HEK293 (cell line): ENCODE results near the gene ALKBH7.

ENCODE experiments used
- CTCF ChIA-PET: fragments of 350-600 bp; formaldehyde crosslinking; extraction: SDS; loops from one replicate; lab custom pipeline; 2021; ENCODE audit warnings: antibody characterized with exemption; lab: Yijun Ruan, JAX
- POLR2A ChIA-PET: fragments of 300-600 bp; formaldehyde crosslinking; extraction: SDS; loops from one replicate; lab custom pipeline; 2020; ENCODE audit warnings: antibody characterized with exemption, inconsistent platforms; lab: Yijun Ruan, JAX
- H3K27ac ChIP-seq: fragments of 200-500 bp; sonication (Bioruptor generic); 2 replicates; pipeline ENCODE4 v1.5.1; 2014; ENCODE audit warnings: low read depth, low read length, control low read depth, inconsistent platforms; ENCODE audit errors: extremely low read depth
- H3K36me3 ChIP-seq, 2 experiments: fragments of 200-500 bp in 1 of 2; sonication (Bioruptor generic) in 1 of 2; 1 replicate in 1 of 2; 2 replicates in 1 of 2; pipeline ENCODE4 v1.5.1; 2014 to 2017; ENCODE audit warnings: inconsistent platforms in 2 of 2, low read length in 2 of 2; ENCODE audit not compliant: control insufficient read depth in 2 of 2, insufficient read depth in 1 of 2
- H3K4me1 ChIP-seq: fragments of 200-500 bp; sonication (Bioruptor generic); 2 replicates; pipeline ENCODE4 v1.5.1; 2014; ENCODE audit warnings: mild to moderate bottlenecking, low read length, inconsistent platforms; ENCODE audit not compliant: control insufficient read depth, insufficient read depth
- H3K4me3 ChIP-seq: 2 replicates; pipeline ENCODE4 v1.5.1; 2011; ENCODE audit warnings: low read depth, mild to moderate bottlenecking, control low read depth, low read length, moderate library complexity
- H3K9me3 ChIP-seq: fragments of 200-500 bp; sonication (Bioruptor generic); 2 replicates; pipeline ENCODE4 v1.5.1; 2014; ENCODE audit warnings: low read depth, low read length, inconsistent platforms; ENCODE audit not compliant: control insufficient read depth, insufficient read depth
- BCL11B ChIP-seq: fragments of 450-650 bp; formaldehyde crosslinking; IDR thresholded peaks from 2 replicates; pipeline ENCODE4 v1.5.1; 2016; ENCODE audit warnings: low read depth, missing biosample characterization, missing genetic modification characterization
- KLF1 ChIP-seq: fragments of 450-650 bp; formaldehyde crosslinking; IDR thresholded peaks from 2 replicates; pipeline ENCODE4 v1.5.1; 2016; ENCODE audit warnings: missing biosample characterization, missing genetic modification characterization
- REPIN1 ChIP-seq: fragments of 450-650 bp; formaldehyde crosslinking; IDR thresholded peaks from 2 replicates; pipeline ENCODE4 v1.5.1; 2017; ENCODE audit warnings: missing biosample characterization, missing genetic modification characterization, low read depth
- WT1 ChIP-seq: fragments of 450-650 bp; formaldehyde crosslinking; IDR thresholded peaks from 2 replicates; pipeline ENCODE4 v1.5.1; 2016; ENCODE audit warnings: missing biosample characterization, missing genetic modification characterization
- YY2 ChIP-seq: fragments of 450-650 bp; formaldehyde crosslinking; IDR thresholded peaks from 2 replicates; pipeline ENCODE4 v1.5.1; 2016; ENCODE audit warnings: missing biosample characterization, missing genetic modification characterization
- ZNF174 ChIP-seq: fragments of 450-650 bp; formaldehyde crosslinking; IDR thresholded peaks from 2 replicates; pipeline ENCODE4 v1.5.0; 2017; ENCODE audit warnings: missing biosample characterization, mild to moderate bottlenecking, missing genetic modification characterization
- ZNF2 ChIP-seq: fragments of 450-650 bp; formaldehyde crosslinking; IDR thresholded peaks from 2 replicates; pipeline ENCODE4 v1.5.1; 2016; ENCODE audit warnings: missing biosample characterization, missing genetic modification characterization
- ZNF266 ChIP-seq: fragments of 450-650 bp; formaldehyde crosslinking; IDR thresholded peaks from 2 replicates; pipeline ENCODE4 v1.5.1; 2016; ENCODE audit warnings: missing biosample characterization, missing genetic modification characterization, low read depth
- ZNF354C ChIP-seq: fragments of 450-650 bp; formaldehyde crosslinking; IDR thresholded peaks from 2 replicates; pipeline ENCODE4 v1.5.1; 2016; ENCODE audit warnings: missing biosample characterization, missing genetic modification characterization, low read depth, borderline replicate concordance
- ZNF37A ChIP-seq: fragments of 450-650 bp; IDR thresholded peaks from 2 replicates; pipeline ENCODE4 v1.5.1; 2018; ENCODE audit warnings: missing biosample characterization, missing genetic modification characterization
- ZNF544 ChIP-seq: fragments of 450-650 bp; formaldehyde crosslinking; IDR thresholded peaks from 2 replicates; pipeline ENCODE4 v1.5.0; 2017; ENCODE audit warnings: missing biosample characterization, missing genetic modification characterization
- ZNF549 ChIP-seq: fragments of 450-650 bp; IDR thresholded peaks from 2 replicates; pipeline ENCODE4 v1.5.1; 2018; ENCODE audit warnings: missing biosample characterization, missing genetic modification characterization, mild to moderate bottlenecking, inconsistent platforms, moderate library complexity
- ZNF776 ChIP-seq: fragments of 450-650 bp; formaldehyde crosslinking; IDR thresholded peaks from 2 replicates; pipeline ENCODE4 v1.5.0; 2017; ENCODE audit warnings: missing biosample characterization, missing genetic modification characterization, borderline replicate concordance
- ZNF792 ChIP-seq: fragments of 450-650 bp; formaldehyde crosslinking; IDR thresholded peaks from 2 replicates; pipeline ENCODE4 v1.5.1; 2016; ENCODE audit warnings: missing biosample characterization, missing genetic modification characterization
- TF ChIP-seq, protein P1 (sequence below): fragments of 450-650 bp; formaldehyde crosslinking; IDR thresholded peaks from 2 replicates; pipeline ENCODE4 v1.5.1; 2016; ENCODE audit warnings: missing biosample characterization, missing genetic modification characterization
- TF ChIP-seq, protein P2 (sequence below): fragments of 450-650 bp; formaldehyde crosslinking; IDR thresholded peaks from 2 replicates; pipeline ENCODE4 v1.5.1; 2016; ENCODE audit warnings: missing biosample characterization, missing genetic modification characterization
- TF ChIP-seq, protein P3 (sequence below): fragments of 450-650 bp; formaldehyde crosslinking; IDR thresholded peaks from 2 replicates; pipeline ENCODE4 v1.5.1; 2016; ENCODE audit warnings: missing biosample characterization, missing genetic modification characterization, borderline replicate concordance
- TF ChIP-seq, protein P4 (sequence below): fragments of 450-650 bp; formaldehyde crosslinking; conservative IDR thresholded peaks from 2 replicates; pipeline ENCODE4 v1.5.1; 2016; ENCODE audit warnings: low read depth, missing biosample characterization, missing genetic modification characterization
- TF ChIP-seq, protein P5 (sequence below): fragments of 450-650 bp; formaldehyde crosslinking; IDR thresholded peaks from 2 replicates; pipeline ENCODE4 v1.5.1; 2016; ENCODE audit warnings: missing biosample characterization, missing genetic modification characterization

Gene ALKBH7

DNA sequence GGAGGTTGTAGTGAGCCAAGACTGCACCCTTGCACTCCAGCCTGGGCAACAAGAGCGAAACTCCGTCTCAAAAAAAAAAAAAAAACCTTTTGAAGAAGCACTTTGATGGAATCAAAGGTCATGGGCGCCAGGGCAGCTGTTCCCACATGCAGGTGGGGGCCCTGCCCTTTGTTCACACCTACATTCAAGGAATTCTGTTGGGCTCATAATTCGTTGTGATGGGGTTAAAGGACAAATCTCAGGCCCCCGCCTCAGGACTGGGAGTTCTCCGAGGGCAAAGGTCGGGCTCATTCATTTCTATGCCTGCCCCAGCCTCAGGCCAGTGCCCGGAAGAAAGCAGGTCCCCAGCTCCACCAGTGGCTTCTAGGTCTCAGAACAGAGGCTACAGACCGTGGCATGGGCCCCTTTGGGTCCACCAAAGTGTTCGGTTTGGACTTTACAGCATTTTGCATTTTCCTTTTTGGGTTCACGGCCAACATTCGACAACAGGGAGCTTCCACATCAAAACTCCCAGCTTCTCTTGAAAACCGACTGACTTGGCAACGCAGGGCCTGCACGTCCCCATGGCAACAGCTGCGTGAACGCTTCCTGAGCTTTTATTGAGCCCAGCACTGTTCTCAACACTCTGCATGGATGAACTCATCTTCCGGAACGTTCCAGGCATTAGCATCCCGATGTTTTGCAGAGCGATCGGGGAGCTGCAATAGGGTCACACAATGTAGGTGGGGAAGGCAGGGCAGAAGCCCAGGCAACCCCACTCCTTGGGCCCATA, 30.4 kb downstream of the ALKBH7 start:
- Histone ChIP-seq H3K4me1 (no peaks in the 10 kb centered on the region), H3K36me3 (no peaks in the 10 kb centered on the region), H3K27ac (no peak overlapping the region), H3K9me3 (no peaks in the 10 kb centered on the region), H3K4me3 (no peak overlapping the region)
- POLR2A ChIA-PET, result no interaction called here
- CTCF ChIA-PET, result no interaction called here
- TF ChIP-seq, protein P1, sequence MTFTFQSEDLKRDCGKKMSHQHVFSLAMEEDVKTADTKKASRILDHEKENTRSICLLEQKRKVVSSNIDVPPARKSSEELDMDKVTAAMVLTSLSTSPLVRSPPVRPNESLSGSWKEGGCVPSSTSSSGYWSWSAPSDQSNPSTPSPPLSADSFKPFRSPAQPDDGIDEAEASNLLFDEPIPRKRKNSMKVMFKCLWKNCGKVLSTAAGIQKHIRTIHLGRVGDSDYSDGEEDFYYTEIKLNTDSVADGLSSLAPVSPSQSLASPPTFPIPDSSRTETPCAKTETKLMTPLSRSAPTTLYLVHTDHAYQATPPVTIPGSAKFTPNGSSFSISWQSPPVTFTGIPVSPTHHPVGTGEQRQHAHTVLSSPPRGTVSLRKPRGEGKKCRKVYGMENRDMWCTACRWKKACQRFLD (tag by site-specific recombination), result no peak
- TF ChIP-seq ZNF792 (tag by site-specific recombination) (no peak), ZNF549 (tag by site-specific recombination) (no peak), ZNF544 (tag by site-specific recombination) (no peak), ZNF37A (no peak), BCL11B (tag by site-specific recombination) (no peak), ZNF776 (tag by site-specific recombination) (no peak), WT1 (tag by site-specific recombination) (no peak), REPIN1 (no peak), ZNF354C (tag by site-specific recombination) (no peak), KLF1 (tag by site-specific recombination) (no peak), ZNF266 (tag by site-specific recombination) (no peak), ZNF2 (no peak), YY2 (tag by site-specific recombination) (no peak), ZNF174 (tag by site-specific recombination) (no peak)
- TF ChIP-seq, protein P2, sequence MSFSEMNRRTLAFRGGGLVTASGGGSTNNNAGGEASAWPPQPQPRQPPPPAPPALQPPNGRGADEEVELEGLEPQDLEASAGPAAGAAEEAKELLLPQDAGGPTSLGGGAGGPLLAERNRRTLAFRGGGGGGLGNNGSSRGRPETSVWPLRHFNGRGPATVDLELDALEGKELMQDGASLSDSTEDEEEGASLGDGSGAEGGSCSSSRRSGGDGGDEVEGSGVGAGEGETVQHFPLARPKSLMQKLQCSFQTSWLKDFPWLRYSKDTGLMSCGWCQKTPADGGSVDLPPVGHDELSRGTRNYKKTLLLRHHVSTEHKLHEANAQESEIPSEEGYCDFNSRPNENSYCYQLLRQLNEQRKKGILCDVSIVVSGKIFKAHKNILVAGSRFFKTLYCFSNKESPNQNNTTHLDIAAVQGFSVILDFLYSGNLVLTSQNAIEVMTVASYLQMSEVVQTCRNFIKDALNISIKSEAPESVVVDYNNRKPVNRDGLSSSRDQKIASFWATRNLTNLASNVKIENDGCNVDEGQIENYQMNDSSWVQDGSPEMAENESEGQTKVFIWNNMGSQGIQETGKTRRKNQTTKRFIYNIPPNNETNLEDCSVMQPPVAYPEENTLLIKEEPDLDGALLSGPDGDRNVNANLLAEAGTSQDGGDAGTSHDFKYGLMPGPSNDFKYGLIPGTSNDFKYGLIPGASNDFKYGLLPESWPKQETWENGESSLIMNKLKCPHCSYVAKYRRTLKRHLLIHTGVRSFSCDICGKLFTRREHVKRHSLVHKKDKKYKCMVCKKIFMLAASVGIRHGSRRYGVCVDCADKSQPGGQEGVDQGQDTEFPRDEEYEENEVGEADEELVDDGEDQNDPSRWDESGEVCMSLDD (tag by site-specific recombination), result no peak
- TF ChIP-seq, protein P3, sequence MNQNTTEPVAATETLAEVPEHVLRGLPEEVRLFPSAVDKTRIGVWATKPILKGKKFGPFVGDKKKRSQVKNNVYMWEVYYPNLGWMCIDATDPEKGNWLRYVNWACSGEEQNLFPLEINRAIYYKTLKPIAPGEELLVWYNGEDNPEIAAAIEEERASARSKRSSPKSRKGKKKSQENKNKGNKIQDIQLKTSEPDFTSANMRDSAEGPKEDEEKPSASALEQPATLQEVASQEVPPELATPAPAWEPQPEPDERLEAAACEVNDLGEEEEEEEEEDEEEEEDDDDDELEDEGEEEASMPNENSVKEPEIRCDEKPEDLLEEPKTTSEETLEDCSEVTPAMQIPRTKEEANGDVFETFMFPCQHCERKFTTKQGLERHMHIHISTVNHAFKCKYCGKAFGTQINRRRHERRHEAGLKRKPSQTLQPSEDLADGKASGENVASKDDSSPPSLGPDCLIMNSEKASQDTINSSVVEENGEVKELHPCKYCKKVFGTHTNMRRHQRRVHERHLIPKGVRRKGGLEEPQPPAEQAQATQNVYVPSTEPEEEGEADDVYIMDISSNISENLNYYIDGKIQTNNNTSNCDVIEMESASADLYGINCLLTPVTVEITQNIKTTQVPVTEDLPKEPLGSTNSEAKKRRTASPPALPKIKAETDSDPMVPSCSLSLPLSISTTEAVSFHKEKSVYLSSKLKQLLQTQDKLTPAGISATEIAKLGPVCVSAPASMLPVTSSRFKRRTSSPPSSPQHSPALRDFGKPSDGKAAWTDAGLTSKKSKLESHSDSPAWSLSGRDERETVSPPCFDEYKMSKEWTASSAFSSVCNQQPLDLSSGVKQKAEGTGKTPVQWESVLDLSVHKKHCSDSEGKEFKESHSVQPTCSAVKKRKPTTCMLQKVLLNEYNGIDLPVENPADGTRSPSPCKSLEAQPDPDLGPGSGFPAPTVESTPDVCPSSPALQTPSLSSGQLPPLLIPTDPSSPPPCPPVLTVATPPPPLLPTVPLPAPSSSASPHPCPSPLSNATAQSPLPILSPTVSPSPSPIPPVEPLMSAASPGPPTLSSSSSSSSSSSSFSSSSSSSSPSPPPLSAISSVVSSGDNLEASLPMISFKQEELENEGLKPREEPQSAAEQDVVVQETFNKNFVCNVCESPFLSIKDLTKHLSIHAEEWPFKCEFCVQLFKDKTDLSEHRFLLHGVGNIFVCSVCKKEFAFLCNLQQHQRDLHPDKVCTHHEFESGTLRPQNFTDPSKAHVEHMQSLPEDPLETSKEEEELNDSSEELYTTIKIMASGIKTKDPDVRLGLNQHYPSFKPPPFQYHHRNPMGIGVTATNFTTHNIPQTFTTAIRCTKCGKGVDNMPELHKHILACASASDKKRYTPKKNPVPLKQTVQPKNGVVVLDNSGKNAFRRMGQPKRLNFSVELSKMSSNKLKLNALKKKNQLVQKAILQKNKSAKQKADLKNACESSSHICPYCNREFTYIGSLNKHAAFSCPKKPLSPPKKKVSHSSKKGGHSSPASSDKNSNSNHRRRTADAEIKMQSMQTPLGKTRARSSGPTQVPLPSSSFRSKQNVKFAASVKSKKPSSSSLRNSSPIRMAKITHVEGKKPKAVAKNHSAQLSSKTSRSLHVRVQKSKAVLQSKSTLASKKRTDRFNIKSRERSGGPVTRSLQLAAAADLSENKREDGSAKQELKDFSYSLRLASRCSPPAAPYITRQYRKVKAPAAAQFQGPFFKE (tag by site-specific recombination), result no peak
- TF ChIP-seq, protein P4, sequence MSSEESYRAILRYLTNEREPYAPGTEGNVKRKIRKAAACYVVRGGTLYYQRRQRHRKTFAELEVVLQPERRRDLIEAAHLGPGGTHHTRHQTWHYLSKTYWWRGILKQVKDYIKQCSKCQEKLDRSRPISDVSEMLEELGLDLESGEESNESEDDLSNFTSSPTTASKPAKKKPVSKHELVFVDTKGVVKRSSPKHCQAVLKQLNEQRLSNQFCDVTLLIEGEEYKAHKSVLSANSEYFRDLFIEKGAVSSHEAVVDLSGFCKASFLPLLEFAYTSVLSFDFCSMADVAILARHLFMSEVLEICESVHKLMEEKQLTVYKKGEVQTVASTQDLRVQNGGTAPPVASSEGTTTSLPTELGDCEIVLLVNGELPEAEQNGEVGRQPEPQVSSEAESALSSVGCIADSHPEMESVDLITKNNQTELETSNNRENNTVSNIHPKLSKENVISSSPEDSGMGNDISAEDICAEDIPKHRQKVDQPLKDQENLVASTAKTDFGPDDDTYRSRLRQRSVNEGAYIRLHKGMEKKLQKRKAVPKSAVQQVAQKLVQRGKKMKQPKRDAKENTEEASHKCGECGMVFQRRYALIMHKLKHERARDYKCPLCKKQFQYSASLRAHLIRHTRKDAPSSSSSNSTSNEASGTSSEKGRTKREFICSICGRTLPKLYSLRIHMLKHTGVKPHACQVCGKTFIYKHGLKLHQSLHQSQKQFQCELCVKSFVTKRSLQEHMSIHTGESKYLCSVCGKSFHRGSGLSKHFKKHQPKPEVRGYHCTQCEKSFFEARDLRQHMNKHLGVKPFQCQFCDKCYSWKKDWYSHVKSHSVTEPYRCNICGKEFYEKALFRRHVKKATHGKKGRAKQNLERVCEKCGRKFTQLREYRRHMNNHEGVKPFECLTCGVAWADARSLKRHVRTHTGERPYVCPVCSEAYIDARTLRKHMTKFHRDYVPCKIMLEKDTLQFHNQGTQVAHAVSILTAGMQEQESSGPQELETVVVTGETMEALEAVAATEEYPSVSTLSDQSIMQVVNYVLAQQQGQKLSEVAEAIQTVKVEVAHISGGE (tag by site-specific recombination), result no peak
- TF ChIP-seq, protein P5, sequence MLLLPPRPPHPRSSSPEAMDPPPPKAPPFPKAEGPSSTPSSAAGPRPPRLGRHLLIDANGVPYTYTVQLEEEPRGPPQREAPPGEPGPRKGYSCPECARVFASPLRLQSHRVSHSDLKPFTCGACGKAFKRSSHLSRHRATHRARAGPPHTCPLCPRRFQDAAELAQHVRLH (tag by site-specific recombination), result no peak
